ENCODE results near the gene TSTD2.

DNA sequence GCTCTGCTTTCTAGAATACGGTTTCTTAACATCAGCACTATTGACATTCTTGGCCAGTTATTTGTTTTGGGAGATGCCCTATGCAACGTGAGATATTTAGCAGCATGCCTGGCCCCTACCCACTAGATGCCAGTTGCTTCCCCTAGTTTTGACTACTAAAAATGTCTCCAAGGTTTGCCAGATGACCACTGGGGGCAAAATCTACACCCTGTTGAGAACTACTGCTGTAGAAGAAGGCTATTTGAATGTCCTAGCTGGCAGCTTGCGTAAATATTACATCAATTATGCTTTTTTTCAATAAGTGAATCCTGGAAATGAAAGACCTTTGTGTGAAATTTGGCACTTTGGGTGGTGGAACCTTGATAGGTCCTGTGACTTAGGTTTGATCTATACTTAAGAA lies 5.5 kb upstream of the TSTD2 start:
- TF ChIP-seq POLR2AphosphoS5 (IDR thresholded peaks at IDR 0.05; ENCODE audit: low read depth, low read length) (no peak), TAF1 (IDR thresholded peaks at IDR 0.05; ENCODE audit: borderline replicate concordance, low read depth, low read length) (no peak), POLR2A (IDR thresholded peaks at IDR 0.05; ENCODE audit: low read depth, low read length) (no peak)
